ENCODE results near the gene ZNF611.

ZNF611 gene

GRCh38 chr19:52660981-52661380 lies 73.9 kb downstream of the ZNF611 start:
- TF ChIP-seq CTCF (IDR thresholded peaks at IDR 0.05; ENCODE audit: low read depth, low read length), result no peak
- in situ Hi-C loops (cut with HindIII; ENCODE audit: low sequenced_read_pairs), result no loop called here
- no peak overlapping the region for H3K4me3 ChIP-seq (ENCODE audit: low read depth, low read length)
- peak; percentile 32 for DNase-seq (ENCODE audit: low read depth, low spot score)

GRCh38 chr19:52659013-52659412 lies 75.8 kb downstream of the ZNF611 start:
- H3K4me3 ChIP-seq (ENCODE audit: low read depth, low read length), result no peak overlapping the region
- in situ Hi-C loops (cut with HindIII; ENCODE audit: low sequenced_read_pairs), result no loop called here
- DNase-seq (ENCODE audit: low read depth, low spot score), result no peak
- no peak for TF ChIP-seq CTCF (IDR thresholded peaks at IDR 0.05; ENCODE audit: low read depth, low read length)

GRCh38 chr19:52658595-52658994 lies 76.2 kb downstream of the ZNF611 start:
- TF ChIP-seq CTCF (IDR thresholded peaks at IDR 0.05; ENCODE audit: low read depth, low read length), result no peak
- in situ Hi-C loops (cut with HindIII; ENCODE audit: low sequenced_read_pairs), result no loop called here

GRCh38 chr19:52653161-52653560 lies 81.7 kb downstream of the ZNF611 start:
- no peak overlapping the region for H3K4me3 ChIP-seq (ENCODE audit: low read depth, low read length)
- no peak for TF ChIP-seq CTCF (IDR thresholded peaks at IDR 0.05; ENCODE audit: low read depth, low read length)
- in situ Hi-C loops (cut with HindIII; ENCODE audit: low sequenced_read_pairs), result no loop called here
- no peak for DNase-seq (ENCODE audit: low read depth, low spot score)

More at GRCh38 chr19:52658595-52658994, 76.2 kb downstream of the ZNF611 start:
- no peak overlapping the region for H3K4me3 ChIP-seq (ENCODE audit: low read depth, low read length)
- DNase-seq (ENCODE audit: low read depth, low spot score), result no peak
